ENCODE data around the gene CADPS.

DNA sequence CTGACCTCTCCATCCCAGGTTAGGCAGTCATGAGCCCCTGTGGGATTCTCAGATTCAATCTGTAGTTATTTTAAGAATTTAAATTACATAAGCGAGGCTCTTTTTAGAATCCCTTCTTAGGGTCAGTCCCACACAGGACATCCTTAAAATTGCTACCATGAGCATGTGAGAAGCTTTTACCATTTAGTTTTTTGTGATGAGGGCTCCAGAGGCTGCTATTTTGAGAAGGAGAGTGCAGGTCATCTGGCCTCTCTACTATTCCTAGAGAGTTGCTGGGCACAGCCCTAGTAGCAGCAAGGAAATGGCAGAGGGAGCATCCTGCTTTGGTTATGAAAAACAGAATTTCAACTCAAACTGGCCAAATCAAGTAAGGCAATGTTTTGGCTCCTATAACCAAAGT, 13.6 kb upstream of the CADPS start:
- no peak for TF ChIP-seq EZH2 (IDR thresholded peaks at IDR 0.05; ENCODE audit: borderline replicate concordance)
- TF ChIP-seq, protein P1, sequence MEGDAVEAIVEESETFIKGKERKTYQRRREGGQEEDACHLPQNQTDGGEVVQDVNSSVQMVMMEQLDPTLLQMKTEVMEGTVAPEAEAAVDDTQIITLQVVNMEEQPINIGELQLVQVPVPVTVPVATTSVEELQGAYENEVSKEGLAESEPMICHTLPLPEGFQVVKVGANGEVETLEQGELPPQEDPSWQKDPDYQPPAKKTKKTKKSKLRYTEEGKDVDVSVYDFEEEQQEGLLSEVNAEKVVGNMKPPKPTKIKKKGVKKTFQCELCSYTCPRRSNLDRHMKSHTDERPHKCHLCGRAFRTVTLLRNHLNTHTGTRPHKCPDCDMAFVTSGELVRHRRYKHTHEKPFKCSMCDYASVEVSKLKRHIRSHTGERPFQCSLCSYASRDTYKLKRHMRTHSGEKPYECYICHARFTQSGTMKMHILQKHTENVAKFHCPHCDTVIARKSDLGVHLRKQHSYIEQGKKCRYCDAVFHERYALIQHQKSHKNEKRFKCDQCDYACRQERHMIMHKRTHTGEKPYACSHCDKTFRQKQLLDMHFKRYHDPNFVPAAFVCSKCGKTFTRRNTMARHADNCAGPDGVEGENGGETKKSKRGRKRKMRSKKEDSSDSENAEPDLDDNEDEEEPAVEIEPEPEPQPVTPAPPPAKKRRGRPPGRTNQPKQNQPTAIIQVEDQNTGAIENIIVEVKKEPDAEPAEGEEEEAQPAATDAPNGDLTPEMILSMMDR (IDR thresholded peaks at IDR 0.05; ENCODE audit: poor library complexity) = no peak

Measured in hepatocyte (in vitro differentiated cells).